CD4-positive, alpha-beta T cell treated with Interleukin-12 subunit alpha and Interleukin-12 subunit beta, for 1 hour (primary cell): ENCODE data around the gene PHF10.
"Not testable (repeated sequence)": the region's sequence is repeated elsewhere in the genome, so short reads cannot be mapped to it uniquely, and the experiment has no call there.

Experiments
- DNase-seq: peaks from one replicate; pipeline ENCODE4 v3.0.0-alpha.2; 2020

PHF10 gene

GRCh38 chr6:169722362-169723199, 1.7 kb downstream of the PHF10 start:
- peak; percentile 38 for DNase-seq

GRCh38 chr6:169720207-169720855, 4.0 kb downstream of the PHF10 start:
- peak; percentile 20 for DNase-seq

GRCh38 chr6:169719117-169719516, 5.2 kb downstream of the PHF10 start:
- no peak for DNase-seq

- DNase-seq, result no peak
Measured at GRCh38 chr6:169714595-169714994, 9.7 kb downstream of the PHF10 start.

GRCh38 chr6:169714178-169714577, 10.1 kb downstream of the PHF10 start:
- DNase-seq, result no peak

- DNase-seq, result no peak
Measured at GRCh38 chr6:169710009-169710408, 14.3 kb downstream of the PHF10 start.

- no peak for DNase-seq
Measured at GRCh38 chr6:169709293-169709692, 15.0 kb downstream of the PHF10 start.

GRCh38 chr6:169707772-169708171, 16.5 kb downstream of the PHF10 start:
- DNase-seq, result no peak

- no peak for DNase-seq
Measured at GRCh38 chr6:169702840-169703246, 21.5 kb downstream of the PHF10 start.

- peak; percentile 97 for DNase-seq
Measured at GRCh38 chr6:169701954-169702839, 22.1 kb downstream of the PHF10 start, which contains the start of the genes C6orf120 and WDR27. Gene C6orf120, plus strand, starts transcription at chr6:169702126. Its CDS starts 334 bp downstream, at chr6:169702460. Gene WDR27, minus strand, starts transcription at chr6:169702029. Its CDS starts 13,024 bp downstream, at chr6:169689005.

- DNase-seq, result no peak
Measured at GRCh38 chr6:169701311-169701953, 22.9 kb downstream of the PHF10 start.

- no peak for DNase-seq
Measured at GRCh38 chr6:169700296-169700695, 24.0 kb downstream of the PHF10 start.

- not testable (repeated sequence) for DNase-seq
Measured at GRCh38 chr6:169697115-169697514, 27.2 kb downstream of the PHF10 start.

- no peak for DNase-seq
Measured at GRCh38 chr6:169695131-169695530, 29.2 kb downstream of the PHF10 start.

- DNase-seq, result no peak
Measured at GRCh38 chr6:169692516-169692915, 31.8 kb downstream of the PHF10 start.

- no peak for DNase-seq
Measured at GRCh38 chr6:169691260-169691659, 33.0 kb downstream of the PHF10 start.

GRCh38 chr6:169689287-169689686, 35.0 kb downstream of the PHF10 start:
- no peak for DNase-seq

GRCh38 chr6:169685860-169686259, 38.4 kb downstream of the PHF10 start:
- DNase-seq, result no peak

- DNase-seq, result no peak
Measured at GRCh38 chr6:169684056-169684455, 40.2 kb downstream of the PHF10 start.

- no peak for DNase-seq
Measured at GRCh38 chr6:169678342-169678741, 46.0 kb downstream of the PHF10 start.

GRCh38 chr6:169677096-169677495, 47.2 kb downstream of the PHF10 start:
- no peak for DNase-seq

GRCh38 chr6:169675011-169675410, 49.3 kb downstream of the PHF10 start:
- no peak for DNase-seq

GRCh38 chr6:169671563-169671962, 52.7 kb downstream of the PHF10 start:
- no peak for DNase-seq
